ENCODE results near the gene ANKRD13A.

GRCh38 chr12:110033888-110034287 lies 34.7 kb downstream of the ANKRD13A start:
- no peak for TF ChIP-seq CTCF (IDR thresholded peaks at IDR 0.05)
- TF ChIP-seq POLR2A (IDR thresholded peaks at IDR 0.05) = no peak
- no peak for TF ChIP-seq POLR2AphosphoS5 (IDR thresholded peaks at IDR 0.05; ENCODE audit: insufficient read depth in 1 of 2, low read depth in 1 of 2)

Measured in vagina (tissue), 2 donors.